HepG2 (cell line): Measurements from ENCODE around the gene BRD8. TPM values are rescaled to one million over a fixed set of nuclear protein-coding genes. Genes with fewer than 3 reads are reported as not detected.

Source experiments
- ATF7 ChIP-seq, 2 experiments: fragments of 450-650 bp in 1 of 2; sonication (generic) in 1 of 2; formaldehyde crosslinking in 1 of 2; IDR thresholded peaks; 2 replicates each; pipeline versions ENCODE4 v1.4.0 to v1.6.1; 2016 to 2020; ENCODE audit warnings: antibody characterized with exemption in 1 of 2, mild to moderate bottlenecking in 1 of 2, missing genetic modification reagents in 1 of 2
- E2F5 ChIP-seq: sonication (generic); formaldehyde crosslinking; conservative IDR thresholded peaks from 2 replicates; pipeline ENCODE4 v1.4.0; 2020; ENCODE audit warnings: missing genetic modification reagents
- EED ChIP-seq: sonication (generic); formaldehyde crosslinking; IDR thresholded peaks from 2 replicates; pipeline ENCODE4 v1.5.0; 2020; ENCODE audit warnings: mild to moderate bottlenecking, missing genetic modification reagents
- KDM5A ChIP-seq: fragments of 200-600 bp; sonication (generic); IDR thresholded peaks from 2 replicates; pipeline ENCODE4 v1.7.0; 2018; ENCODE audit warnings: antibody characterized with exemption, mild to moderate bottlenecking, low read length, borderline replicate concordance
- MTF1 ChIP-seq: sonication (generic); formaldehyde crosslinking; IDR thresholded peaks from 2 replicates; pipeline ENCODE4 v1.5.0; 2020; ENCODE audit warnings: missing genetic modification reagents
- RCOR2 ChIP-seq: IDR thresholded peaks from 2 replicates; pipeline ENCODE4 v1.6.1; 2016; ENCODE audit warnings: missing biosample characterization, missing genetic modification reagents
- REPIN1 ChIP-seq: sonication (generic); formaldehyde crosslinking; IDR thresholded peaks from 2 replicates; pipeline ENCODE4 v1.8.0; 2022; ENCODE audit warnings: missing genetic modification reagents, low read depth, mild to moderate bottlenecking, borderline replicate concordance
- RFX3 ChIP-seq: IDR thresholded peaks from 2 replicates; pipeline ENCODE4 v1.6.1; 2016; ENCODE audit warnings: missing biosample characterization, missing genetic modification reagents
- ZBTB20 ChIP-seq: sonication (generic); formaldehyde crosslinking; IDR thresholded peaks from 2 replicates; pipeline ENCODE4 v1.8.1; 2023; ENCODE audit warnings: missing genetic modification reagents, low read depth, mild to moderate bottlenecking, borderline replicate concordance
- ZBTB8A ChIP-seq: sonication (generic); formaldehyde crosslinking; IDR thresholded peaks from 2 replicates; pipeline ENCODE4 v1.4.0; 2020; ENCODE audit warnings: mild to moderate bottlenecking, low read depth, missing genetic modification reagents, borderline replicate concordance
- ZNF18 ChIP-seq: sonication (generic); formaldehyde crosslinking; IDR thresholded peaks from 2 replicates; pipeline ENCODE4 v1.8.0; 2022; ENCODE audit warnings: mild to moderate bottlenecking, missing genetic modification reagents; ENCODE audit not compliant: insufficient replicate concordance
- ZNF232 ChIP-seq: sonication (generic); formaldehyde crosslinking; IDR thresholded peaks from 2 replicates; pipeline ENCODE4 v1.4.0; 2020; ENCODE audit warnings: missing genetic modification reagents, borderline replicate concordance
- ZNF563 ChIP-seq: sonication (generic); formaldehyde crosslinking; IDR thresholded peaks from 2 replicates; pipeline ENCODE4 v1.8.0; 2022; ENCODE audit warnings: mild to moderate bottlenecking, moderate library complexity, missing genetic modification reagents
- ZNF800 ChIP-seq: sonication (generic); formaldehyde crosslinking; IDR thresholded peaks from 2 replicates; pipeline ENCODE4 v1.4.0; 2020; ENCODE audit warnings: missing genetic modification reagents
- ZNF841 ChIP-seq: sonication (generic); formaldehyde crosslinking; IDR thresholded peaks from 2 replicates; pipeline ENCODE4 v1.8.1; 2023; ENCODE audit warnings: missing genetic modification reagents, borderline replicate concordance
- polyA plus RNA-seq, 8 experiments: library from polyadenylated mRNA; depleted of rRNA in 3 of 8; stranded (reverse) in 7 of 8; unstranded in 1 of 8; fragments of >200 nt; fragmentation: Illumina TruSeq in 4 of 8; extraction: Trizol in 4 of 8; gene quantifications; 2 replicates each; pipeline versions ENCODE4 v1.2.1 to v1.2.3, GENCODE V29; 2011 to 2016; ENCODE audit warnings: low read depth in 4 of 8, missing spikeins in 1 of 8, mixed read lengths in 1 of 8; ENCODE audit not compliant: insufficient read depth in 1 of 8
- total RNA-seq, 5 experiments: library from RNA; depleted of rRNA; stranded (reverse); fragments of >200 nt; fragmentation: Illumina TruSeq; extraction: Trizol; gene quantifications; 2 replicates each; pipeline ENCODE4 v1.2.3, GENCODE V29; 2016; ENCODE audit warnings: low read depth in 1 of 5
- TF ChIP-seq, protein P1 (sequence below): sonication (generic); formaldehyde crosslinking; IDR thresholded peaks from 2 replicates; pipeline ENCODE4 v1.4.0; 2020; ENCODE audit warnings: mild to moderate bottlenecking, low read depth, missing genetic modification reagents
- TF ChIP-seq, protein P2 (sequence below): sonication (generic); formaldehyde crosslinking; IDR thresholded peaks from 2 replicates; pipeline ENCODE4 v1.4.0; 2020; ENCODE audit warnings: missing genetic modification reagents, borderline replicate concordance
- TF ChIP-seq, protein P3 (sequence below): IDR thresholded peaks from 2 replicates; pipeline ENCODE4 v1.6.1; 2016; ENCODE audit warnings: mild to moderate bottlenecking, missing biosample characterization, missing genetic modification reagents
- TF ChIP-seq, protein P4 (sequence below): IDR thresholded peaks from 2 replicates; pipeline ENCODE4 v1.6.1; 2012; ENCODE audit warnings: low read depth, low read length, improper control_type of control experiment

Gene BRD8
- total and polyA plus RNA-seq, 2 of the 13 experiments (the other 11 are each of a cell fraction or from before 2014, with no cell fraction given): 62.5 to 71.1 TPM

- TF ChIP-seq, protein P1, sequence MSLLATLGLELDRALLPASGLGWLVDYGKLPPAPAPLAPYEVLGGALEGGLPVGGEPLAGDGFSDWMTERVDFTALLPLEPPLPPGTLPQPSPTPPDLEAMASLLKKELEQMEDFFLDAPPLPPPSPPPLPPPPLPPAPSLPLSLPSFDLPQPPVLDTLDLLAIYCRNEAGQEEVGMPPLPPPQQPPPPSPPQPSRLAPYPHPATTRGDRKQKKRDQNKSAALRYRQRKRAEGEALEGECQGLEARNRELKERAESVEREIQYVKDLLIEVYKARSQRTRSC (CRISPR knock-in tag): no peak
- TF ChIP-seq MTF1 (CRISPR knock-in tag) (no peak), ATF7 (IDR thresholded peaks at IDR 0.05) (no peak), ATF7 (CRISPR knock-in tag; IDR thresholded peaks at IDR 0.05) (no peak), REPIN1 (CRISPR knock-in tag) (0 out of 2 replicates have a peak, but pooled peaks have one; percentile 23), ZNF18 (no peak), ZNF563 (CRISPR knock-in tag) (no peak), ZNF841 (CRISPR knock-in tag) (no peak), ZBTB20 (CRISPR knock-in tag) (no peak), E2F5 (no peak), KDM5A (no peak), RFX3 (no peak), ZNF232 (CRISPR knock-in tag) (no peak; the same call in 1 of the 2 replicates), ZNF800 (CRISPR knock-in tag) (no peak), EED (no peak), RCOR2 (no peak), ZBTB8A (CRISPR knock-in tag) (no peak)
- TF ChIP-seq, protein P2, sequence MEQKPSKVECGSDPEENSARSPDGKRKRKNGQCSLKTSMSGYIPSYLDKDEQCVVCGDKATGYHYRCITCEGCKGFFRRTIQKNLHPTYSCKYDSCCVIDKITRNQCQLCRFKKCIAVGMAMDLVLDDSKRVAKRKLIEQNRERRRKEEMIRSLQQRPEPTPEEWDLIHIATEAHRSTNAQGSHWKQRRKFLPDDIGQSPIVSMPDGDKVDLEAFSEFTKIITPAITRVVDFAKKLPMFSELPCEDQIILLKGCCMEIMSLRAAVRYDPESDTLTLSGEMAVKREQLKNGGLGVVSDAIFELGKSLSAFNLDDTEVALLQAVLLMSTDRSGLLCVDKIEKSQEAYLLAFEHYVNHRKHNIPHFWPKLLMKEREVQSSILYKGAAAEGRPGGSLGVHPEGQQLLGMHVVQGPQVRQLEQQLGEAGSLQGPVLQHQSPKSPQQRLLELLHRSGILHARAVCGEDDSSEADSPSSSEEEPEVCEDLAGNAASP (CRISPR knock-in tag): no peak
- TF ChIP-seq, protein P3, sequence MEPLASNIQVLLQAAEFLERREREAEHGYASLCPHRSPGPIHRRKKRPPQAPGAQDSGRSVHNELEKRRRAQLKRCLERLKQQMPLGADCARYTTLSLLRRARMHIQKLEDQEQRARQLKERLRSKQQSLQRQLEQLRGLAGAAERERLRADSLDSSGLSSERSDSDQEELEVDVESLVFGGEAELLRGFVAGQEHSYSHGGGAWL (CRISPR knock-in tag): no peak
- TF ChIP-seq, protein P4, sequence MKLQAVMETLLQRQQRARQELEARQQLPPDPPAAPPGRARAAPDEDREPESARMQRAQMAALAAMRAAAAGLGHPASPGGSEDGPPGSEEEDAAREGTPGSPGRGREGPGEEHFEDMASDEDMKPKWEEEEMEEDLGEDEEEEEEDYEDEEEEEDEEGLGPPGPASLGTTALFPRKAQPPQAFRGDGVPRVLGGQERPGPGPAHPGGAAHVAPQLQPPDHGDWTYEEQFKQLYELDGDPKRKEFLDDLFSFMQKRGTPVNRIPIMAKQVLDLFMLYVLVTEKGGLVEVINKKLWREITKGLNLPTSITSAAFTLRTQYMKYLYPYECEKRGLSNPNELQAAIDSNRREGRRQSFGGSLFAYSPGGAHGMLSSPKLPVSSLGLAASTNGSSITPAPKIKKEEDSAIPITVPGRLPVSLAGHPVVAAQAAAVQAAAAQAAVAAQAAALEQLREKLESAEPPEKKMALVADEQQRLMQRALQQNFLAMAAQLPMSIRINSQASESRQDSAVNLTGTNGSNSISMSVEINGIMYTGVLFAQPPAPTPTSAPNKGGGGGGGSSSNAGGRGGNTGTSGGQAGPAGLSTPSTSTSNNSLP: no peak
These were observed 83.1 kb downstream of the BRD8 start (continued) for GRCh38 chr5:138095100-138095907.
